ENCODE data around the gene TSPAN10. TPM values are rescaled to one million over a fixed set of nuclear protein-coding genes. Genes with fewer than 3 reads are reported as not detected.
A peak's percentile ranks its signal among the peaks of the same experiment; 100 is the strongest.

The TSPAN10 gene
- total and polyA plus RNA-seq, 2 of the 4 experiments (the other 2 are of a cell fraction): 1.4 to 4.5 TPM

DNA sequence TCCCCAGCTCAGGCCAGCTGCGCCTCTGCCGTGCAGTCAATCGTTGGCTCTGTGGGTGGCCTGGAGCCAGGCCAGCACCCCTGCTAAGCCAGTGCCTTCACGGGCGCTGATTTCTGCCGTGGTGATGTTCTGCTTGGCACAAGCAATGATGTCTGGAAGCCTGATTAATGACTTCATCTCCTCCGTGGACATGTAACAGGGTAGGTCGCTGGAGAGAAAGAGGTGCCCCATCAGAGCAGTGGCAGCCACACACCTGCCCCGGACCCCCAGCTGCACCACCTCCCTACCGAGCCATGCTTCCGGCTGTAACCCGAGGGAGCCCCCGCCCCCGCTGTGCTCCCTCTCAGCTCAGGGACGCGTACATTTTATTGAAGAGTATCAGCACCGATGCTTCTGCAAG, 44.7 kb downstream of the TSPAN10 start:
- Histone ChIP-seq H4K91ac (ENCODE audit: insufficient read depth, low read depth, low read length) (no peak overlapping the region), H2AK9ac (replicated peaks; ENCODE audit: low read depth, low read length, poor library complexity) (peak overlapping the region; percentile 33), H3K23ac (ENCODE audit: low read depth, low read length) (no peak overlapping the region), H2AK5ac (ENCODE audit: low read depth, low read length) (no peak overlapping the region), H2BK20ac (ENCODE audit: low read depth, low read length) (no peak overlapping the region), H3K36me3 (ENCODE audit: control insufficient read depth, insufficient read depth, low read length) (peaks cover 14% of the 10 kb centered on the region), H3K79me1 (ENCODE audit: low read depth in 1 of 2, low read length in 2 of 2) (peaks cover 30 to 77% of the 10 kb centered on the region in 2 experiments; a peak in 3 of 4 replicates), H3K9me1 (ENCODE audit: insufficient read depth, low read length) (peaks cover 6% of the 10 kb centered on the region; the same call in 1 of the 2 replicates), H3K4me2 (ENCODE audit: low read depth, low read length) (no peak overlapping the region), H3K9me3 (ENCODE audit: control insufficient read depth, insufficient read depth, low read length) (no peaks in the 10 kb centered on the region), H3K27ac (ENCODE audit: insufficient read depth, low read length) (no peak overlapping the region), H2AFZ (replicated peaks; ENCODE audit: low read length, poor library complexity) (no peak overlapping the region), H3K27me3 (ENCODE audit: control insufficient read depth, insufficient read depth, low read length) (no peaks in the 10 kb centered on the region), H3K14ac (replicated peaks; ENCODE audit: low read depth, low read length) (no peak overlapping the region), H3K18ac (ENCODE audit: low read depth, low read length) (no peak overlapping the region), H4K5ac (ENCODE audit: low read depth, low read length) (no peak overlapping the region), H2BK15ac (ENCODE audit: low read depth, low read length) (no peak overlapping the region), H2BK120ac (ENCODE audit: low read depth, low read length) (no peak overlapping the region), H3K4me1 (ENCODE audit: control insufficient read depth, insufficient read depth, low read length) (peaks cover 10% of the 10 kb centered on the region), H3K9ac (ENCODE audit: low read depth, low read length) (no peak overlapping the region), H3K4ac (ENCODE audit: low read depth, low read length) (no peak overlapping the region), H4K8ac (ENCODE audit: low read depth in 2 of 2, low read length in 2 of 2) (no peak overlapping the region), H4K20me1 (ENCODE audit: insufficient read depth, low read length) (peaks cover 28% of the 10 kb centered on the region), H2BK5ac (ENCODE audit: low read depth, low read length, poor library complexity, severe bottlenecking) (no peak overlapping the region), H3K4me3 (ENCODE audit: insufficient read depth, low read depth, low read length) (no peak overlapping the region), H3K56ac (ENCODE audit: extremely low read depth, insufficient read depth, low read length) (no peak overlapping the region)
- ATAC-seq (ENCODE audit: low read depth) (no peak), DNase-seq (no peak)
- in situ Hi-C loops (cut with MboI; ENCODE audit: low sequenced_read_pairs) (no loop called here), dilution Hi-C loops (cut with HindIII; ENCODE audit: low sequenced_read_pairs, unreplicated experiment) (no loop called here), intact Hi-C loops (cut with micrococcal nuclease) (no loop called here)
- CTCF ChIA-PET: no interaction called here
- POLR2A ChIA-PET (ENCODE audit: unreplicated experiment): no interaction called here
- 73% methylated on average over 10 of the region's 17 CpGs; no CpG with 5 or more reads in 1 of the 2 experiments for WGBS, 2 experiments (ENCODE audit: extremely low coverage in 2 of 2, insufficient read length in 1 of 2)
- BruUV-seq (replicated peaks): TSS peak; percentile 85
- TF ChIP-seq, protein P1, sequence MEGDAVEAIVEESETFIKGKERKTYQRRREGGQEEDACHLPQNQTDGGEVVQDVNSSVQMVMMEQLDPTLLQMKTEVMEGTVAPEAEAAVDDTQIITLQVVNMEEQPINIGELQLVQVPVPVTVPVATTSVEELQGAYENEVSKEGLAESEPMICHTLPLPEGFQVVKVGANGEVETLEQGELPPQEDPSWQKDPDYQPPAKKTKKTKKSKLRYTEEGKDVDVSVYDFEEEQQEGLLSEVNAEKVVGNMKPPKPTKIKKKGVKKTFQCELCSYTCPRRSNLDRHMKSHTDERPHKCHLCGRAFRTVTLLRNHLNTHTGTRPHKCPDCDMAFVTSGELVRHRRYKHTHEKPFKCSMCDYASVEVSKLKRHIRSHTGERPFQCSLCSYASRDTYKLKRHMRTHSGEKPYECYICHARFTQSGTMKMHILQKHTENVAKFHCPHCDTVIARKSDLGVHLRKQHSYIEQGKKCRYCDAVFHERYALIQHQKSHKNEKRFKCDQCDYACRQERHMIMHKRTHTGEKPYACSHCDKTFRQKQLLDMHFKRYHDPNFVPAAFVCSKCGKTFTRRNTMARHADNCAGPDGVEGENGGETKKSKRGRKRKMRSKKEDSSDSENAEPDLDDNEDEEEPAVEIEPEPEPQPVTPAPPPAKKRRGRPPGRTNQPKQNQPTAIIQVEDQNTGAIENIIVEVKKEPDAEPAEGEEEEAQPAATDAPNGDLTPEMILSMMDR (conservative IDR thresholded peaks at IDR 0.05; ENCODE audit: low read depth, low read length): no peak
- TF ChIP-seq, protein P2, sequence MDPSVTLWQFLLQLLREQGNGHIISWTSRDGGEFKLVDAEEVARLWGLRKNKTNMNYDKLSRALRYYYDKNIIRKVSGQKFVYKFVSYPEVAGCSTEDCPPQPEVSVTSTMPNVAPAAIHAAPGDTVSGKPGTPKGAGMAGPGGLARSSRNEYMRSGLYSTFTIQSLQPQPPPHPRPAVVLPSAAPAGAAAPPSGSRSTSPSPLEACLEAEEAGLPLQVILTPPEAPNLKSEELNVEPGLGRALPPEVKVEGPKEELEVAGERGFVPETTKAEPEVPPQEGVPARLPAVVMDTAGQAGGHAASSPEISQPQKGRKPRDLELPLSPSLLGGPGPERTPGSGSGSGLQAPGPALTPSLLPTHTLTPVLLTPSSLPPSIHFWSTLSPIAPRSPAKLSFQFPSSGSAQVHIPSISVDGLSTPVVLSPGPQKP (IDR thresholded peaks at IDR 0.05; ENCODE audit: borderline replicate concordance, low read depth, low read length): no peak
- TF ChIP-seq CEBPB (IDR thresholded peaks at IDR 0.05; ENCODE audit: low read depth, low read length) (no peak), FOS (IDR thresholded peaks at IDR 0.05; ENCODE audit: low read depth, low read length) (no peak), MAFK (IDR thresholded peaks at IDR 0.05; ENCODE audit: low read depth, low read length) (no peak), MXI1 (IDR thresholded peaks at IDR 0.05; ENCODE audit: borderline replicate concordance, low read depth, low read length) (no peak), NFE2L2 (IDR thresholded peaks at IDR 0.05; ENCODE audit: low read depth, low read length) (no peak), SMC3 (IDR thresholded peaks at IDR 0.05; ENCODE audit: low read depth, low read length) (no peak), RFX5 (IDR thresholded peaks at IDR 0.05; ENCODE audit: low read depth, low read length) (no peak), MAZ (IDR thresholded peaks at IDR 0.05; ENCODE audit: borderline replicate concordance, low read depth, low read length) (no peak), RAD21 (IDR thresholded peaks at IDR 0.05; ENCODE audit: low read length) (no peak), CHD1 (IDR thresholded peaks at IDR 0.05; ENCODE audit: low read depth, low read length) (no peak), POLR2A (IDR thresholded peaks at IDR 0.05; ENCODE audit: low read depth, low read length) (no peak), RCOR1 (IDR thresholded peaks at IDR 0.05; ENCODE audit: insufficient replicate concordance, low read length) (no peak), BHLHE40 (IDR thresholded peaks at IDR 0.05; ENCODE audit: low read depth, low read length) (no peak)
- TF ChIP-seq, protein P3, sequence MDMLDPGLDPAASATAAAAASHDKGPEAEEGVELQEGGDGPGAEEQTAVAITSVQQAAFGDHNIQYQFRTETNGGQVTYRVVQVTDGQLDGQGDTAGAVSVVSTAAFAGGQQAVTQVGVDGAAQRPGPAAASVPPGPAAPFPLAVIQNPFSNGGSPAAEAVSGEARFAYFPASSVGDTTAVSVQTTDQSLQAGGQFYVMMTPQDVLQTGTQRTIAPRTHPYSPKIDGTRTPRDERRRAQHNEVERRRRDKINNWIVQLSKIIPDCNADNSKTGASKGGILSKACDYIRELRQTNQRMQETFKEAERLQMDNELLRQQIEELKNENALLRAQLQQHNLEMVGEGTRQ (IDR thresholded peaks at IDR 0.05; ENCODE audit: low read depth, low read length): no peak
